Dermis microvascular lymphatic vessel endothelial cell (primary cell): ENCODE results near the gene PIGO. TPM values are rescaled to one million over a fixed set of nuclear protein-coding genes. Genes with fewer than 3 reads are reported as not detected.

Experiments used
- DNase-seq, 2 donors: peaks; one replicate each; pipeline versions ENCODE4 v3.0.0 to v3.0.0-alpha.2; 2010; ENCODE audit warnings: low read depth in 2 of 2
- total RNA-seq: library from RNA; depleted of rRNA; stranded (reverse); fragments of >200 nt; gene quantifications from 2 replicates; pipeline ENCODE4 v1.2.1, GENCODE V29; 2014

The PIGO gene
- 7.4 and 9.5 TPM in 2 replicates for total RNA-seq

- peak; percentile 68 to 87 for DNase-seq
Observed at GRCh38 chr9:35096035-35096849, at the start of gene PIGO. PIGO (minus strand) TSS chr9:35096591; CDS start chr9:35095565, 1,026 bp downstream.

- DNase-seq, result no peak
Observed at GRCh38 chr9:35142037-35142436, 45.6 kb upstream of the PIGO start.

- DNase-seq, result no peak
Observed at GRCh38 chr9:35140093-35140492, 43.7 kb upstream of the PIGO start.

GRCh38 chr9:35136866-35137265, 40.5 kb upstream of the PIGO start:
- no peak for DNase-seq

- DNase-seq, result no peak
Observed at GRCh38 chr9:35135988-35136387, 39.6 kb upstream of the PIGO start.

GRCh38 chr9:35134920-35135319, 38.5 kb upstream of the PIGO start:
- DNase-seq, result no peak

GRCh38 chr9:35116898-35117551, 20.6 kb upstream of the PIGO start:
- peak; percentile 80 to 93 for DNase-seq

- DNase-seq, result no peak
Observed at GRCh38 chr9:35116539-35116897, 20.1 kb upstream of the PIGO start.

GRCh38 chr9:35115680-35116538, 19.5 kb upstream of the PIGO start, which contains the start of gene ATOSB:
ATOSB (minus strand) TSS chr9:35115862; CDS start chr9:35108274, 7,588 bp downstream.
- peak; percentile 81 to 96 for DNase-seq

GRCh38 chr9:35114840-35115628, 18.6 kb upstream of the PIGO start:
- DNase-seq, result peak in 1 of 2 donors; percentile 53

GRCh38 chr9:35114113-35114839, 17.9 kb upstream of the PIGO start:
- DNase-seq, result peak in 1 of 2 donors; percentile 91

- peak in 1 of 2 donors; percentile 60 for DNase-seq
Observed at GRCh38 chr9:35112257-35113020, 16.0 kb upstream of the PIGO start.

GRCh38 chr9:35111001-35111933, 14.9 kb upstream of the PIGO start:
- peak; percentile 97 to 99 for DNase-seq

- peak in 1 of 2 donors; percentile 81 for DNase-seq
Observed at GRCh38 chr9:35110327-35110761, 14.0 kb upstream of the PIGO start.

- no peak for DNase-seq
Observed at GRCh38 chr9:35108946-35109575, 12.7 kb upstream of the PIGO start.

- no peak for DNase-seq
Observed at GRCh38 chr9:35108461-35108860, 12.1 kb upstream of the PIGO start.

- DNase-seq, result no peak
Observed at GRCh38 chr9:35107297-35108290, 11.2 kb upstream of the PIGO start.
